Central memory CD8-positive, alpha-beta T cell (primary cell): Measurements from ENCODE around the gene RBM39.
"Not testable (repeated sequence)": the region's sequence is repeated elsewhere in the genome, so short reads cannot be mapped to it uniquely, and the experiment has no call there.

Source experiments
- ATAC-seq: fragments of 150-1000 bp; cut with Tn5 transposase; replicated peaks from 2 replicates; pipeline ENCODE4 v1.10.0; 2022; ENCODE audit warnings: mild to moderate bottlenecking, moderate FRiP score, moderate number of reproducible peaks; ENCODE audit not compliant: poor library complexity, severe bottlenecking; ENCODE audit errors: extremely low read depth
- DNase-seq, 2 donors: peaks; one replicate each; pipeline ENCODE4 v3.0.0; 2021; ENCODE audit warnings: low spot score in 2 of 2
- H3K27ac Mint-ChIP-seq: one replicate; pipeline ENCODE4 v1.8.0; 2022; ENCODE audit warnings: low read depth, mild to moderate bottlenecking, moderate library complexity, mixed read lengths
- H3K27me3 Mint-ChIP-seq: one replicate; pipeline ENCODE4 v1.8.0; 2022; ENCODE audit warnings: mixed read lengths
- H3K36me3 Mint-ChIP-seq: one replicate; pipeline ENCODE4 v1.8.0; 2022; ENCODE audit warnings: mild to moderate bottlenecking, moderate library complexity, mixed read lengths; ENCODE audit not compliant: insufficient read depth
- H3K4me1 Mint-ChIP-seq: one replicate; pipeline ENCODE4 v1.8.0; 2022; ENCODE audit warnings: mixed read lengths
- H3K4me3 Mint-ChIP-seq: one replicate; pipeline ENCODE4 v1.8.0; 2022; ENCODE audit warnings: mild to moderate bottlenecking, moderate library complexity, mixed read lengths
- H3K9me3 Mint-ChIP-seq: one replicate; pipeline ENCODE4 v1.8.0; 2022; ENCODE audit warnings: mixed read lengths

Gene RBM39

DNA sequence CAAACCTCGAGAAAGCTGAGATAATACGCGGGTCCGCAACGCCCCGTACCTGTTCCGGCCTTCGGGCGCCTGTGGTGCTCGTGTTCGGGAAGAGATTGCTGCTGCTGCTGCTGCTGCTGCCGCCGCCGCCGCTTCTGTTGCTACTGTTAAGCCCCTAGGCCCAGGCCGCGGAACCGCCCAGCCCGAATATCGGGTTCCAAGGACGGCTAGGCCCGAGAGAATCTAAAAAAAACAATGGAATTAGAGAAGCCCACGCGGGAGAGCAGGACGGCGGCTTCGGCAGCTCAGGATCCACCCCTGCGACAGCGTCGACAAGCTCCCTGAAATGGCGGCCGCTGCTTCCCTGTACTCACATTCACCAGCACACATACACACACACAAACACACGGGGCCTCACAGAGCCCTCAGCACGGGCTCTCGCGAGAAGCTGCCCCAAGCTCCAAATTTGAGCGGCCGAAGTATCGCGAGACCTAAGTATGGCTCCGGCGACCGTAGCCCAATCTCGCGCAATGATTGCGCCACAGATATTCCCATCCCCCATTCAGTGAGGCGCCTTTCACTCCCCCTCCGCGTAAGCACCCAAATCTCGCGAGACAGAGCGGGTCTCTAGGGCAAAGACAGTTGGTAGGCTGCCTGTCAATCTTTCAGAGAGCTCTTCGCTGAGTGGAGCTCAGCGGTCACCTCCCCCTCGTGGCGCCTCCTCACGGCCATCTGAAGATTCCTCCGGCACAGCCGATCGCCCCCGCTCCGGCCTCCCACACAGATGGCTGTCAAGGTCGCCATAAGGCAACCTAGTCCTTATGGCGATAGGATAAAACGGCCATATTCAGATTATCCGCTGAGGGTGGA lies at the start of gene RBM39:
RBM39 (minus strand) TSS at position 369 of the 849 bp plus-strand sequence. CDS start 1,386 bp downstream, outside the sequence.
- H3K27me3 Mint-ChIP-seq: no peaks in the 10 kb centered on the region
- peak; percentile 85 for ATAC-seq
- DNase-seq: peak; percentile 92 to 100
- H3K27ac Mint-ChIP-seq: peak within 1 kb of the TSS; percentile 99
- H3K4me3 Mint-ChIP-seq: peak within 1 kb of the TSS; percentile 97
- peaks cover 53% of the 10 kb centered on the region for H3K4me1 Mint-ChIP-seq
- peaks cover 58% of the 10 kb centered on the region for H3K36me3 Mint-ChIP-seq
- no peaks in the 10 kb centered on the region for H3K9me3 Mint-ChIP-seq

DNA sequence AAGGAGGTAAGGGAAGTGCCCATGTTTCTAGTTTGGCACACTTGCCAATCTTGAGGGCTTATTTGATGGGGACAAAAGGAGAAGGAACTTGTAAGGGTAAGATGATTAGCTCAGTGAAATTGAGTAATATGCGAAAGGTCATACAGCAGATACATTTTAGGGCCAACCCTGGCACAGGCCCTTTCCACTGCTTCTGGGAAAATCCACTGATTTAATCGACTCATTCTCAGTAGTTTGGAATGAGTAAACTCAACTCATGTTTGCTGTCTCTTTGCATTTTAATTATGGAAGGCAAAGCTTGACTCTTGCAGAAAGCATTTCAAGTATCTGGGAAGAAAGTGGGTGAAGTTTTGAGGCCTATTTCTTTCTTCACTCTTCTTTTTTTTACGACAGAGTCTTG lies 49.8 kb upstream of the RBM39 start:
- no peaks in the 10 kb centered on the region for H3K27me3 Mint-ChIP-seq
- peaks cover 23% of the 10 kb centered on the region for H3K36me3 Mint-ChIP-seq
- H3K4me1 Mint-ChIP-seq: peaks cover 25% of the 10 kb centered on the region
- ATAC-seq (no peak), DNase-seq (no peak)
- no peak overlapping the region for H3K4me3 Mint-ChIP-seq
- no peaks in the 10 kb centered on the region for H3K9me3 Mint-ChIP-seq
- peak overlapping the region; percentile 20 for H3K27ac Mint-ChIP-seq

DNA sequence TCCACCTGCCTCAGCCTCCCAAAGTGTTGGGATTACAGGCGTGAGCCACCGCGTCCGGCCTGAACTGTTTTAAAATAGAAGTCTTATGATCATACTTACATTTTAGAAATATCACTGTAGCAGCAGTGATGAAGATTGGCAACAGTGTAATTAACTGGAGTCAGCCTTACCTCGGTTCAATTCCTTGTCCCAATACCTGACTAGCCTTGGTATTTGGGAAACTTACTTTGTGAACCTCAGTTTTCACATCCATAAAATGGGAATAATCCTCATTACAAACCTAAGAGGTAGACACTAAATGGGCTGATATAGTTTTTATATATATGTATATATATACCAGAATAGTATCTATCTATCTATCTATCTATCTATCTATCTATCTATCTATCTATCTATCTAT lies 49.0 kb upstream of the RBM39 start:
- DNase-seq (no peak), ATAC-seq (no peak)
- Mint-ChIP-seq H3K27ac (peak overlapping the region; percentile 20), H3K27me3 (no peaks in the 10 kb centered on the region), H3K4me3 (no peak overlapping the region), H3K4me1 (peaks cover 19% of the 10 kb centered on the region), H3K9me3 (no peaks in the 10 kb centered on the region), H3K36me3 (peaks cover 21% of the 10 kb centered on the region)

DNA sequence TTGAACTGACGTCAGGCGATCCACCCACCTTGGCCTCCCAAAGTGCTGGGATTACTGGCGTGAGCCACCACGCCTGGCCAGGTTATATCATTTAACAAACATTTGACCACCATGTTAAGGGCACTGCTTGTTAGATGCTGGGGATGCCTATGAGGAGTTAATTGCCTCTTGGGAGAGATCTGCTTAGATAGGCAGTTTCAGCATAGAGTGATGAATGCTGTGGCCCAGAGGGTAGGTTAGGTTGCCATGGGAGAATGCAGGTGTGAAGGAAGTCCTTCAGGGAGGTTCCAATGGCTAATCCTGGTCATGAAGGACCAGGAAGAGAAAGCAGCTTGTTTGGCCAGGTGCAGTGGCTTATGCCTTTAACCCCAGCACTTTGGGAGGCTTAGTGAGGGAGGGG lies 46.7 kb upstream of the RBM39 start:
- Mint-ChIP-seq H3K27ac (no peak overlapping the region), H3K27me3 (no peaks in the 10 kb centered on the region), H3K4me1 (peaks cover 12% of the 10 kb centered on the region)

DNA sequence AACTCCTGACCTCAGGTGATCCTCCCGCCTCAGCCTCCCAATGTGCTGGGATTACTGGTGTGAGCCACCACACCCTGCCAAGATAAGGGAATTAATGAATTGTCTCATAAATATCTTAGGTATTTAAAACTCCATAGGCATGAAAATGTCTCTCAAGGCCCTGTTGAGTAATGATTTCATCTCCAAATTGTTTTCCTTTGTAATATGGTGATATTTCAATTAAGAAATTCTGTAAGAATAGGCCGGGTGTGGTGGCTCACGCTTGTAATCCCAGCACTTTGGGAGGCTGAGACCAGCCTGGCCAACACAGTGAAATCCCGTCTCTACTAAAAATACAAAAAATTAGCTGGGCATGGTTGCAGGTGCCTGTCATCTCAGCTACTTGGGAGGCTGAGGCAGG lies 43.5 kb upstream of the RBM39 start:
- not testable (repeated sequence) for DNase-seq, ATAC-seq, H3K9me3 Mint-ChIP-seq, H3K27ac Mint-ChIP-seq, H3K4me3 Mint-ChIP-seq, H3K27me3 Mint-ChIP-seq
- H3K36me3 Mint-ChIP-seq: peaks cover 29% of the 10 kb centered on the region
- H3K4me1 Mint-ChIP-seq: peaks cover 17% of the 10 kb centered on the region

More for the DNA sequence above, 46.7 kb upstream of the RBM39 start:
- Mint-ChIP-seq H3K36me3 (peaks cover 19% of the 10 kb centered on the region), H3K4me3 (no peak overlapping the region), H3K9me3 (no peaks in the 10 kb centered on the region)
- ATAC-seq (no peak), DNase-seq (no peak)

DNA sequence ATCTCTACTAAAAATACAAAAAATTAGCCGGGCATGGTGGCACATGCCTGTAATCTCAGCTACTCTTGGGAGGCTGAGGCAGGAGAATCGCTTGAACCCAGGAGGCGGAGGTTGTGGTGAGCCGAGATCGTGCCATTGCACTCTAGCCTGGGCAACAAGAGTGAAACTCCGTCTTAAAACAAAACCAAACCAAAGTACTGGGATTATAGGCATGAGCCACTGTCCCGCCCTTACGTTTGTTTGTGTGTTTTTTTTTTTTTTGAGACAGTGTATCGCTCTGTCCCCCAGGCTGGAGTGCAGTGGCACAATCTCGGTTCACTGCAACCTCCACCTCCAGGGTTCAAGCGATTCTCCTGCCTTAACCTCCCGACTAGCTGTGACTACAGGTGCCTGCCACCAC lies 41.8 kb upstream of the RBM39 start:
- H3K9me3 Mint-ChIP-seq, H3K27ac Mint-ChIP-seq, H3K4me3 Mint-ChIP-seq, ATAC-seq, DNase-seq, H3K27me3 Mint-ChIP-seq: not testable (repeated sequence)
- Mint-ChIP-seq H3K4me1 (peaks cover 17% of the 10 kb centered on the region), H3K36me3 (peaks cover 36% of the 10 kb centered on the region)

DNA sequence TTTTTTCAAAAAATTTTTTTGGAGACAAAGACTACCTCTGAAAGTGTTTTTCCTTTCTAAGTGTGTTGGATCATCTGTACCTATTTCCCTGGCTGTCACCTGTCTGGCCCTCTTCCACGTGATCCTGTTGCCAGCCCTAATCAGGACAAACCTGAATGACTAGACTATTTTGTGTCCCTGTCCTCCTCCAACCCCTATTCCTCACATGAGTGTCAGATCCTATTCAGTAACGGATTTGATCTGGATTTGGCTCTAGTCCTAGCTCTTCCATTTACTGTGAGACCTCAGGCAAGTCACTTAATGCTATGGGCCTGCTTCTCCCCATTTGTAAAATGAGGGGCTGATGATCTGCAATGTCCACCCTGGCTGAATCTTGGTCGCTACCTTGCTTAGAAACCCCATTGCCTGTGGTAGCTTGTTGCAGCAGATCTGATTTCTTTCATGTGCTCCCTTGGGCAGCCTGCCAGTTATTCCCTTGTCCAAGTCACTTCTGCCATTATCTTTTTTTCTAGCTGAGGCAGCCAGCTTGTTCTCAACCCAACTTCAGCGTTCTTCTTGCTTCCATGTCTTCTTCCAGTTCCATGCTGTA lies 34.5 kb upstream of the RBM39 start:
- peaks cover 49% of the 10 kb centered on the region for H3K36me3 Mint-ChIP-seq
- no peaks in the 10 kb centered on the region for H3K27me3 Mint-ChIP-seq
- H3K27ac Mint-ChIP-seq: peak overlapping the region; percentile 71
- H3K4me1 Mint-ChIP-seq: peaks cover 59% of the 10 kb centered on the region
- H3K9me3 Mint-ChIP-seq: no peaks in the 10 kb centered on the region
- no peak for ATAC-seq
- DNase-seq: no peak
- H3K4me3 Mint-ChIP-seq: peak overlapping the region; percentile 16

DNA sequence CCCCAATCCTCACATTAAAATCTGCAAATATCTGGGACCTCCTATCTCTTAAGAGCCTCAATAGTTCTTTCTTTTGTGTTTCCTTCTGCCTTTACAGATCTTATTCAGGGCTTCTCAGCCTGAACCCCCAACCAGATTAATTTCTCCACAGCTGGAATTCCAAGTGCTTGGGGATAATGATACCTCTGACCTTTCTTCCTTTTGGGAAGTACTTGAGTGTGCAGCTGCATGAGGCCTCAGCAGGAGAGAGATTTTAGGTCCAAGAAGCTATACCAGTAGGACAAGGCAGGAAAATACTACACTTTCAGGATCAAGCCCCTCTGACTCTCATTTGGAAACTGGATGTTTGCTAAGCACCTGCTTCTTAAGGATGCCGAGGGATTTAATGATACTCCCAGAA lies 32.3 kb upstream of the RBM39 start:
- H3K4me3 Mint-ChIP-seq: peak overlapping the region; percentile 85
- no peak for DNase-seq
- no peaks in the 10 kb centered on the region for H3K9me3 Mint-ChIP-seq
- ATAC-seq: no peak
- peak overlapping the region; percentile 94 for H3K27ac Mint-ChIP-seq
- H3K27me3 Mint-ChIP-seq: no peaks in the 10 kb centered on the region
- H3K36me3 Mint-ChIP-seq: peaks cover 42% of the 10 kb centered on the region
- H3K4me1 Mint-ChIP-seq: peaks cover 63% of the 10 kb centered on the region

DNA sequence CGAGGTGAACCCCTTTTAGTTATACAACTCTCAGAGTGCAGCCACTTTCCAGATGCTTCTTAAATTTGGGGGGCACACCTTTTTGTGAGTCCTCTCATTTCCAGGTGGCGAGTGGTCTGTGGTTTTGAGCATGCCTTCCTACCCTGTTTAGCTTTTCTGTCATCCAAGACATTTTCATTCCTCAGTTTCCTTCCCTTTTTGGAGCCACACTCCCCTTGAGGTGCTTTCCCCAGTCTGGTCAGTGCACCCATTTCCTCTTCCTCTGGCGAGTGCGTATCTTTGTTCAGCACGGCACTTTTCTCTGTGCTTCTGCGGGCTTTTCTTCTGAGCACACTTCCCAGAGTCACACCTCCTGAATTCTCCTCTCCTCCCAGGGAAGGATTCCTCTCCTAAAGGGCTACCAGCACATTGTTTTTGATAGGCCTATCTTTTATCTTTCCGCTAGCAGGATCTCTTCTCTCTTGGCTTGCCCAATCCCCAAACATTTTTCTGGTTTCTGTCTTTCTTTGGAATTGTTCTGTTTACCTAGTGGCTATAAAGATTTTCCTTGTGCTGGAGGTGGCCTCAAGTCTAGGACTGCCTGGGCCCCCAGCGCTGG lies 31.2 kb upstream of the RBM39 start:
- ATAC-seq: no peak
- H3K4me1 Mint-ChIP-seq: peaks cover 68% of the 10 kb centered on the region

DNA sequence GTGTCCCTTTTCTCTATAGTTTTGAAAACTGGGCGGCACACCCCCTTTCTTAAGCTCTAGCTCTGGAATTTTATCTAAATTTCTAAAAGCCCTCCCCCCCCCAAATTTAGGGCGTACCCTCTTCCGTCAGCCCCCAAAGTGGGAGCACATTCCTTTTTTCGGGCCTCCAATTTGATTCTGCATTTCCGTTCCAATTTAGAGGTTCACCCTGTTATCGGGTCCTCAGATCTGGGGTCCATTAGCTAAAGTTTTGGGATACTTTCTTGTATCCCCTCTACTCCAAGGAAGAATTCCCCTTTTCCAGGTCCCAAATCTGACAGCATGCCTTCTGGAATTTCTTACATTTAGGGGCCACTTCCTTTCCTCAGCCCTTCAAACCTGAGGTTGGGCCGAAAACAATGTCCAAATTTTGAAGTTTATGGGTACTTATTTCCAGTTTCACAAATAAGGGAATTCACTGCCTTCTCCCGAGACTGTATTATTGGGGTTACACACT lies 30.6 kb upstream of the RBM39 start:
- no peak for DNase-seq
- ATAC-seq: no peak
- H3K36me3 Mint-ChIP-seq: peaks cover 37% of the 10 kb centered on the region
- H3K27me3 Mint-ChIP-seq: no peaks in the 10 kb centered on the region
- peaks cover 74% of the 10 kb centered on the region for H3K4me1 Mint-ChIP-seq
- H3K9me3 Mint-ChIP-seq: no peaks in the 10 kb centered on the region
- peak overlapping the region; percentile 85 for H3K4me3 Mint-ChIP-seq
- peak overlapping the region; percentile 94 for H3K27ac Mint-ChIP-seq

More for the DNA sequence above, 31.2 kb upstream of the RBM39 start:
- no peaks in the 10 kb centered on the region for H3K27me3 Mint-ChIP-seq
- peaks cover 35% of the 10 kb centered on the region for H3K36me3 Mint-ChIP-seq
- H3K4me3 Mint-ChIP-seq: peak overlapping the region; percentile 85
- no peaks in the 10 kb centered on the region for H3K9me3 Mint-ChIP-seq
- peak in 1 of 2 donors; percentile 12 for DNase-seq
- peak overlapping the region; percentile 94 for H3K27ac Mint-ChIP-seq

DNA sequence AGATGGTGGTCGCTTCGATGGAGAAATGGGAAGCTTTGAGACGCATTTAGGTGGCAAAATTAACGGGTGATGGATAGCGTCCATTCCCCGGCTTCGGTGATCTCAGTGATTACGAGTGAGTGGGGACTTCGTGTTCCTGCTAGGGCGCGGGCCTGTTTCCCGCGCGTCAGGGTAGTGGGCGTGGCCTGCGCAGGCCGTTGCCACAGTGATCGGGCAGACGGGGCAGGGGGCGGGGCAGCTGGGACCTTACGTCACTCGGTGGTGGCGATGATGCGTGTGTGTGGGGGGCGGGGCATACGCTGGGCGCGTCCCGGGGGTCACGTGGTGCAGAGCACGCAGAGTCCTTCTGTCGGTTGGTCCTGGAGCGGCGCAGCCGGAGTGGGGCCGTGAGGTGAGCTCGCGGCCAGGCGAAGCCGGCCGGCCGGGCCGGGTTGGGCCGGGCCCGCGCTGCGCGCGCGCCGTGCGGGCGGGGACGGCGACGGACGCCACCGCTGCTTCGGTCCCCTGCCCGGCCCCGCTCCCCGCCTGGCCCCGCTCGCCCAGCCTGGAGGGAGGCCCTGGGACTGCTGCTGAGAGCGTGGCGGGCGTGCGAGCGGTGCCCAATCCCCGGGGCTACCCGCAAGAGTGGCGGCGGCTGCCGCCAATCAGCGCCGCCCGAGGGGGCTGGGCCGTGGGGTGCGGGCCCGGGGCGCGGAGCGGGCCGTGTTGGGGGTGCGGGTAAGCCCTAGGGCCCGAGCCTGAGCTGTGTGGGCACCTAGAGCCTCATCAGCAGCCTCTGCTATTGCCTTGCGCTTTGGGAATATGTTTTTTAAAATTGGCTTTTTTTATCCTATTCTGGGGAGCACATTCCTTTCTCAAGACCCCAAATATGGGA lies 29.9 kb upstream of the RBM39 start, which contains the start of gene PHF20:
PHF20 (plus strand) TSS at position 327 of the 874 bp plus-strand sequence. CDS start 29,508 bp downstream, outside the sequence.
- H3K4me1 Mint-ChIP-seq: peaks cover 71% of the 10 kb centered on the region
- ATAC-seq (peak; percentile 84), DNase-seq (peak; percentile 98 to 99)
- peak within 1 kb of the TSS; percentile 94 for H3K27ac Mint-ChIP-seq
- peak within 1 kb of the TSS; percentile 85 for H3K4me3 Mint-ChIP-seq
- H3K9me3 Mint-ChIP-seq: no peaks in the 10 kb centered on the region
- H3K36me3 Mint-ChIP-seq: peaks cover 35% of the 10 kb centered on the region
- no peaks in the 10 kb centered on the region for H3K27me3 Mint-ChIP-seq

DNA sequence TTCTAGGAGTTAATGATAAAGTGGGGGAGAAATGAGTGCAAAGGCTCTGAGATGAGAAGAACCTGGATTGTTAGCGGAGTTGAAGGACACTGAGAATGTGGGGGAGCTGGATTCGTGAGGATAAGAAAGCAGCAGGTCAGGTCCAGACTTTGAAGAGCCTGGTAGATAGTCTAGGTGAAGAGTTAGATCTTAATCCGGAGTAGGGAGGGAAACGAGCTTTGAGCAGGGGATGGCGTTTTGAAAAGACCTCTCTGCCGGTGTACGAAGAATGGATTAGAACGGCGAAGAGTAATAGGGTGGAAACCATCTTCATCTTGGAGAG lies 29.3 kb upstream of the RBM39 start:
- DNase-seq (no peak), ATAC-seq (no peak)
- Mint-ChIP-seq H3K27ac (peak overlapping the region; percentile 94), H3K27me3 (no peaks in the 10 kb centered on the region), H3K36me3 (peaks cover 30% of the 10 kb centered on the region), H3K4me3 (peak overlapping the region; percentile 85), H3K9me3 (no peaks in the 10 kb centered on the region), H3K4me1 (peaks cover 65% of the 10 kb centered on the region)
